NCI-H2081 (cell line): ENCODE results near the gene MRPL55.

Source experiments
- DNase-seq, 2 experiments: peaks; one replicate each; lab custom pipeline; 2025; lab: John Stamatoyannopoulos, UW

The MRPL55 gene

DNA sequence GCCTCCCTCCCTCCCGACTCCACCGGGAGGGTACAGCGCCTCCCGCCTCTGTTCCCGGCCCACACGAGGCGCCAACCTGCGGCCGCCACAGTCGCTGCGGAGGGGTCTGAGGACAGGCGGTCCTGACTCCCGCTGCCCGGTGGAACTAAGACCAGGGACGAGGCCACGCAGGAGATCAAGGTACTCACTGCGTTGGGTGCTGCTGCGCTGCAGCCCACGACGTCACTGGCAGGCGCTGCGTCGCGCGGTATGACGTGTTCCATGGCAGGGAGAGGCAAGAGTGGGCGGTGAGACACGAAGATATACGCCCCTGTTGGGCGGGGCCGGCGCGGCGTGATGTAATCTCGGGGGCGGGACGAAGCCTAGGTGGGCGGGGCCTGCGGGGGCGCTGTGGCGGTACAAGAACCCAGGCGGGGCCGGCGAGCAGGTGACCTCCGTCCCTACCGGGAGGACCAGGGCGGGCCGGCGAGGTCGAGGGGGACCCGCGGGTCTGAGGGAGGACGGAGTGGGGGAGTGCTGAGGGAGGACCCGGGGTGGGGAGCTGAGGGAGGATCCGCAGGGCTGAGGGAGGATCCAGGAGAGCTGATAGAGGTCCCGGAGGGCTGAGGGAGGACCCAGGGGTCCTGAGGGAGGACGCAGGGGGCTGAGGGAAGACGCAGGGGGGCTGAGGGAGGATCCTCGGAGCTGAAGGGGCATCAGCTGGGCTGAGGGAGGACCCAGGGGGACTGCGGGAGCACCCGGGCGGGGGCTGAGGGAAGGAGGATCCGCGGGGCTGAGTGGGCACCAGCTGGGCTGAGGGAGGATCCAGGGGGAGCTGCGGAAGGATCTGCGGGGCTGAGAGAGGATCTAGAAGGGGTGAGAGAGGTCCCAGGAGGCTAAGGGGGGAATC, at the start of gene MRPL55:
Gene MRPL55, minus strand, starts transcription at position 227 of the 889 bp plus-strand sequence. CDS start 1,039 bp downstream, outside the sequence.
- DNase-seq: peak; percentile 96 to 97

DNA sequence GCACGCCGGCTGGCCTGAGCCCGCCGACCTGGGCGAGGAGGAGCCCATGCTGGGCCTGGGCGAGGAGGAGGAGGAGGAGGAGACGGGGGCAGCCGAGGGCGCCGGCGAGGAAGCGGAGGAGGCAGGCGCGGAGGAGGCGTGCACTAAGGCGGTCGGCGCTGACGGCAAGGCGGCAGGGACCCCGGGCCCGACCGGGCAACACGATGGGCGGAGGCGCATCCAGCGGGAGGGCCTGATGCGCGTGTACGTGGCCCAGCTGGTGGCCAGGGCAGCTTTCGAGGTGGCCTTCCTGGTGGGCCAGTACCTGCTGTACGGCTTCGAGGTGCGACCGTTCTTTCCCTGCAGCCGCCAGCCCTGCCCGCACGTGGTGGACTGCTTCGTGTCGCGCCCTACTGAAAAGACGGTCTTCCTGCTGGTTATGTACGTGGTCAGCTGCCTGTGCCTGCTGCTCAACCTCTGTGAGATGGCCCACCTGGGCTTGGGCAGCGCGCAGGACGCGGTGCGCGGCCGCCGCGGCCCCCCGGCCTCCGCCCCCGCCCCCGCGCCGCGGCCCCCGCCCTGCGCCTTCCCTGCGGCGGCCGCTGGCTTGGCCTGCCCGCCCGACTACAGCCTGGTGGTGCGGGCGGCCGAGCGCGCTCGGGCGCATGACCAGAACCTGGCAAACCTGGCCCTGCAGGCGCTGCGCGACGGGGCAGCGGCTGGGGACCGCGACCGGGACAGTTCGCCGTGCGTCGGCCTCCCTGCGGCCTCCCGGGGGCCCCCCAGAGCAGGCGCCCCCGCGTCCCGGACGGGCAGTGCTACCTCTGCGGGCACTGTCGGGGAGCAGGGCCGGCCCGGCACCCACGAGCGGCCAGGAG, 49.3 kb upstream of the MRPL55 start:
- DNase-seq: no peak

DNA sequence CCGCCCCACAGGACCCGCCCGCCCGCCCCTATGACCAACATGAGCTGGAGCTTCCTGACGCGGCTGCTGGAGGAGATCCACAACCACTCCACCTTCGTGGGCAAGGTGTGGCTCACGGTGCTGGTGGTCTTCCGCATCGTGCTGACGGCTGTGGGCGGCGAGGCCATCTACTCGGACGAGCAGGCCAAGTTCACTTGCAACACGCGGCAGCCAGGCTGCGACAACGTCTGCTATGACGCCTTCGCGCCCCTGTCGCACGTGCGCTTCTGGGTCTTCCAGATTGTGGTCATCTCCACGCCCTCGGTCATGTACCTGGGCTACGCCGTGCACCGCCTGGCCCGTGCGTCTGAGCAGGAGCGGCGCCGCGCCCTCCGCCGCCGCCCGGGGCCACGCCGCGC, 48.6 kb upstream of the MRPL55 start:
- no peak for DNase-seq

DNA sequence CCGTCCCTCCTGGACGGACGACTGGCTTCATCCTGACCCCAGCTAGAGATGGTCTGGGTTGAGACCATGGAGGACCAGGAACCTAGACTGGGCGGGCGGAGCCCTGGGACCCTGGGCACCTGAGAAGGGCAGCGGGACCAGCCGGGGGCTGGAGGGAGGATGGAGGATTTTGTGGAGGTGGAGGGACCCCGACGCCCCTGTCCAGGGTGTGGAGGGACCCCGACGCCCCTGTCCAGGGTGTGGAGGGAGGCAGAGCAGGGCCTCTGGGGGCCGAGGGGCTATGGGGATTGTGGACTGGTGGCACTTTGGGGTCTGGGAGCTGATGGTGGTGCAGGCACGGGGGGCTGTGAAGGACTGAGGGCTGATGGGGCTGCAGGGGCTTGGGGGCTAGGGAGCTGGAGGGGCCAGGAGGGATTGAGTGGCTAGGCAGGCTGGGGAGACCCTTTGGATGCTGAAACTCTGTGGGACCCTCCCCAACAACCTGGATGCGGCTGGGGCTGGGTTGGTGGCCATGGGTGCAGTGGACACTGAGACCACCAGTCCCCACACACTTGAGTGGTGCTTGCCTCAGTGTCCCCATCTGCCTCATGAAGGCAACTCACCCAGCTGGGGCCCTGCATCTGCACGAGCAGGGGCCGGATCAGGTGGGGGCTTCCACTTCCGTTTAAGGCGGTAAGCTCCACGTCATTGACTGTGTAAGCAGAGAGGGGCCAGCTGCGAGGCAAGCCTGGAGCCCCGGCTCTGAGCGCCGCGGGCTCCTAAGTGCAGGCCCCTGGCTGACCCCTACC, 48.0 kb upstream of the MRPL55 start:
- no peak for DNase-seq

DNA sequence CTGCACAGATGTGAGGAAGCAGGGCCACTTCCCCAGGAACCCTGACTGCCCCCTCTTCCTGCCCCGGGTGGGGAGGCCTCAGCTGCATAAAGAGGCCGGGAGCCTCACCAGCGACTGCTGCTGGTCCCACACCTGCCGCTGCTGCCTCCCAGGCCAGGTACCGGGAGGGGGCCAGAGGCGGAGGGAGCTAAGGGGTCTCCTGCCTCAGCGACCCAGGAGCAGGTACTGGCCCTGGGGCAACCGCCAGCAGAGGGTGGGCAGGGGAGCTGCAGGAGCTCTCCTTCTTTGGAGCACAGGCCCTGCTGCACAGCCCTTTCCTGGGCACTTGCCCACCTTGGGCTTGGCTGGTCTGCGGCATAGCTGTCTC, 47.4 kb upstream of the MRPL55 start:
- DNase-seq: no peak

DNA sequence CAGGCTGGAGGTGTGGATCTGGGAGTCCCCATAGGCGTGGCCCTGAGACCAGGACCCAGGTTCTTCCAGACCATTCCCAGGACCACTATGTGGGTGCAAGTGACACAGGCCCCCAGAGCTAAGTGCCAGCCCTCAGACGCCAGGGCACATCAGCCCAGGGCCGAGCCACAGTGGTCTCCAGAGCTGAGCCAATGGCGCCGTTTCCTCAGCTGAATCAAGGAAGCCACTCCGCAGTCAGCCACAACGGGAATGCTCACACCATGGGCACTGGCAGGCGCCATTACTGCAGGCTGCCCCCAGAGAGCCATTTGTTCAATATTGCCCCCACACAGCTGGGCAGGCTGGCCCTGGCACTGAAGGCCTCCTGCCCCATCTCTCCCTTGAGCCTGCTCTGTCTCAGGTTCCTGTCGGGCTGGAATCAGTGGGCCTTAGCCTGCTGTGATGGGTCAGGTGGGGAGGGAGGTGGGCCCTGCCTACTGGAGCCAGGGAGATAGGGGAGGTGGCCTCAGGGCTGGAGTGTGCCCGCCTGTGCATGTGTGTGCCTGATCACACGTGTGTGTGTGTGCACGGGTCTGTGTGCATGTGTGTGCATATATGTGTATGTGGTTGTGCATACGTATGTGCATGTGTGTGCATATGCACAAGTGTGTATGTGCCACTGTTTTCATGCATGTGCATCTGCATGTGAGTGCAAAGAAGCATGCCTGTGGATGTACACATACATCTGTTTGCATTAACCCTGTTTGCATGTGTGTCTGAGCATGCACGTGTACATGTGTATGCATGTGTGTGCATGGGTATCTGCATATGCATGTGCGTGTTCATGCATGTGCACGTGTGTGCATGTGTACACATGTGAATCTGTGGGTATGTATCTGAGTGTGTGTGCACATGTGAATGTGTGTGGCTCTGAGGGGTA, 46.8 kb upstream of the MRPL55 start:
- no peak for DNase-seq

DNA sequence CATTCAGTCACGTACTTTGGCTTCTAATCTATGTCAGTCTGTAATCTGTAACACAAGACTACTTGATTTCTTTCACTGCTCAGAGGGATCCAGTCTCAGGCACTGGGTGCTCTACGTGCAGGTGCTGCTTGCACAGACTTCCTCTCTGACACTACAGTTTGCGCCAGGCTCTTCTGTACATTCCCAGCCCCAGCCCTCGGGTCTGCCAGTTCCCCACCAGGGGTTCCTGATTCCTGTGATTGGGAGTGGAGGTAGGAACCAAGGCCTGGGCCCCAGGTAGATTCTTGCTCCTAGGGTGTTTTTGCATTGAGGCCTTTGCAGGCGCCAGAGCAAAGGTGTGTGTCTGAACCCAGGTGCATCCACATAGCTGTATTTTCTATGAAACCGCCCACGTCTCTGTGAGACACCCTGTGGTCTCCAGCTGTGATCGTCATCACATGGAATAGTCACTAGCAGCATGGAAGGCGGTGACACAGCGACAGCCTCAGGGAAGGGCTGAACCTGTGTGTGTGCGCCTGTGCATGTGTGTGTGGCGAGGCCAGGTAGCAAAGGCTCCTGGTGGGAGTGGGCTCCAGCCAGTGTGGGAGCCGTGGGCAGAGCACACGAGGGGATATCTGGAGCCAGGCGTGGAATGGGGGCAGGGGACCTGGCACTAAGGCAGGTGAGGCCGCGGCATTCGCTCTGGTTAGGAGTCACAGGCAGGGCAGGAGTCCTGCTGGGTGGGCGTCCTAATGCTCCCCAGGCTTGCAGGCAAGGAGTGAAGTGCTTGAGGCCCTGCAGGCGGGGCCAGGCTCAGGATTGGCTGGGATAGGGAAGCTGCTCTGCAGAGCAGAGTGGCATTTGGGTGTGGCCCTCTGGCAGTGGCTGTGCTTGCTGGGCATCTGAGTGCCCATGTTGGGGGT, 45.8 kb upstream of the MRPL55 start:
- peak in 1 of 2 experiments; percentile 43 for DNase-seq

DNA sequence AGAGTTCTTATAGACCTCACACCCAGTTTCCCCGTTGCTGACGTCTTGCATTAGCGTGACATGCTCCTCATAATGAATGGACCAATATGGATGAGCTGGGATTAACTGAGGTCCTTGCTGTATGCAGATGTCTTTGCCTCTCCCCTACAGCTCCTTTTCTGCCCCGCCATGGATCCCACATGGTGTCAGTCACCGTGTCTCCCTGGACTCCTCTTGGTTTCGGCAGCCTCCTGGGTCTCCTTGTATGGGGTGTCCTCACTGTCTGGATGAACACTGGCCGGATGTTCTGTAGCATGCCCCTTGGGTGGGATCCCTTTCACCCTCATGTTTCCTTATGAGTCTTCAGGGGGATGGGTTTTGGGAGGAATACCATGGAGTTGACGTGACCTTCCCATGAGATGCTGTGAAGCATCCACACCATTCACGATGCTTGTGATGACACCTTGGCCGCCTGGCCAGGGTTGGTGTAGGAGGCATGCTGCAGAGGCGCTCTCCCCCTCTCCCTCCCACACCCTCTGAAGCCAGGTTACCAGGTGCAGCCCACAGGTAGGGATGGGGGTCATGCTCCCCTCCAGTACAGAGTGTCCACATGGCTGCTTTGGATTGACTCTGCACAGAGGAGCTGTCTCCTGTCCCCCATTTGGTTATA, 45.0 kb upstream of the MRPL55 start:
- no peak for DNase-seq

DNA sequence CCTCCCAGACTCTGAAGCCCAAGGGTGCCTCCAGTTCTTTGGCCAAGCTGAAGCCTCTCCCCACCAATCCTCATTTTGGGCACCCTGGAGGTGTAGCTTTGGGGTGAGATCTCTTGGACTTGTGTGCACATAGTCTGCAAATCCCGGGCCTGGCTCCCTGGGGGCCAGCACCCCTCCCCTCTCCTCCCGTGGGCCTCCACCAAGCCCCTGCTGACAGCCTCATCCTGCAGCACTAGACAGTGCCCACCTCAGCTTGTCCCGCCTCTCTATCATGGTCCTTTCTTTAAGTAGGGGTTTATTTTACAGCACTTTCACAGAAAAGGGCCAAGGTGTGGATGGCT, 43.8 kb upstream of the MRPL55 start:
- DNase-seq: no peak

DNA sequence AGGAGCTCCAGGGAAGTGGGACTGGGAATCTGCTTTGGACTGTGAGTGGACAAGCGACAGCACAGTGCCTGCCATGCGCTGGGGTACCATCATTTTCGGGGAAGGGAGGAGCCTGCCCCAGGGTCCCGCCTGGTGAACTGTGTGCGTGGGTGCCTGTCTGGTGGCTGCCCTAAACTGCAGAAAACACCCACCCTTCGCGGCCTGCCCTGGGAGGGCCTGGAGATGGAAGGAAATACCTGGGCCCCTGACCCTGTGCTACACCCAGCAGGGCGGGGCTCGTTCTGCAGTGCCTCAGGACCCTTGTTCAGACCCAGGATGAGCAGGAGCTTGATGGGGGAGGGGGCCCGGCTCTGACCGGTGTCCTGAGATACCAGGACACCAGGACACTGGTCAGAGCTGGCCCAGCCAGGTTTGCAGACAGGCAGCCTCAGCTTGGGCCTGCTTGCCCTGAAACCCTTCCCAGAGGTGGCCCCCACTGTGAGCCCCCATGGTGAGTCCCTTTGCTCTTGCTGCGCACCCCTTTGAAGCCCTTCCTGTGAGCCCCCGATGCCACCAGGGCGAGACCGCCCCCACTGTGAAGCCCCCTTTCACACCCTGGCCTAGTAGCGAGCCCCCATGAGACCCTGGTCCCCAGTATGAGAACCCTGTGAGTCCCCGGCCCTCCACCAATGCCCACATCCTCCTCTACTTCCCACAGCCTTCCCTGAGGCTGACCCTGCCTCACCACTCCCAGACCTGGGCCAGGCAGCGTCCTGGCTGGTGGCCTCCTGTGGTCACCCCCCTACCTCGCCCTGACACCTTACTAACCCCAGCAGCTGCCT, 43.2 kb upstream of the MRPL55 start:
- DNase-seq: no peak

DNA sequence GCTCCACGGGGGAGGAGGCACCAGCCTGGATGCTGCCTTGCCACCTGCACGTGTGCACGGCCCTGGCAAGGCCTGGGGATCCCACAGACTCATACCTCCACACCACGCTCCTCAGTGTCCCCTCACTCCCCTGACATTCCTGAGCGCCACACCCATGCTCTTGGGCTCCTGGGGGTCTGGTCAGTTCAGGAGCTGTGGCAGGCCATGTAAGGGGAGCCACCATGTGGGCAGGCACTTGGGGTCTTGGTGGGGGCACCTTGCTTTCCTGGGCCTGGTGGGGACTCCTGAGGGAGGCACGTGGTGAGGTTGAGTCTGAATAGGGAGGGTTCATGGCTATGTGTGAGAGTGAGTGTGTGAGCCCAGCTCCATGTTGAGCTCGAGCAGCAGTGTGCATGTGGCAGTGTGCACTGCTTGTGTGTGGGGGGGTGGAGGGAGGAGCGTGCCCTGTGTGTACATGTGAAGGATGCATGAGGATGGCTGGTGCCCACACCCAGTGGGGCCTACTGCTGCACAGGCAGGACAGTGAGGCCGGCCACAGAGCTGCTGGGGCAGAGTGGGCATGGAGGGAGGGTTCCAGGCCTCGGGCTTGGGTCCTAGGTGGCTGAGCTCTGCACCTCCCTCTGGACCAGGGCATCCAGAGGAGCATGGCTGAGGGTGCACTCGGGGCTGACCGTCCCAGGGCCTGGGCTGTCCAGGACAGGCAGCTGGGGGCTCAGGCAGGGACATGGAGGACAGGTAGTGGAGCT, 42.3 kb upstream of the MRPL55 start:
- no peak for DNase-seq

DNA sequence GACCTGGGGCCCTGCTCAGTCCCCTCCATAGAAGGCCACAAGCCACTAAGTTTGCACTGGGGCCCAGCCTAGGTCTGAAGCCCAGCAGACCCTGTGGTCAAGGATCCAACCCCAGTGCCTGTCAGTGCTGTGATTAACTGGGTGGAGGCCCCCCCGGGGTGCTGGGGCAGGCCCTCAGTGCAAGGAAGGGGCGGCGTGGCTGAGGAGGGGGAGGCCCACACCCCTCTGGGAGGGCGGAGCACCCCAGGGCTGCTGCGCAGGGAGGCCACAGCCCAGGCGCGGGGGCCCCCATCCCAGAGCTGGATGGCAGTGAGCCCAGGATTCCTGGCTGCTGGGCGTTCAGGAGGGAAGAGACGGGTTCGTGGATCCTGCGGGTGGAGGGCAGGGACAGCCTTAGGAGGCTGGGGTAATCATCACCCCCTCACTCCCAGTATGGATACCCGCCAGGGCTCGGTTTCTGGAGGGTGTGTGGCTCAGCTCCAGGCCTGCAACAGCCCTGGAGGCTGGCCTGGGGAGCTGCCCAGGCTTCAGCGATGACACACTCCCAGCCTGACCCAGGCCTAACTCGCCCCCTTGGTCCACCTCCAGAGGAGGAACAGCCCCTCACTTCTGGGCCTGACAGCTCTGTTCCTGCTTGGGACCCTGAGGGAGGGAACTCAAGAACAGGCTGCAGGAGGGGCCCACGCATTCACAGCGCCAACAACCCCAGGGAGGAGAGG, 41.5 kb upstream of the MRPL55 start:
- DNase-seq: peak in 1 of 2 experiments; percentile 24

DNA sequence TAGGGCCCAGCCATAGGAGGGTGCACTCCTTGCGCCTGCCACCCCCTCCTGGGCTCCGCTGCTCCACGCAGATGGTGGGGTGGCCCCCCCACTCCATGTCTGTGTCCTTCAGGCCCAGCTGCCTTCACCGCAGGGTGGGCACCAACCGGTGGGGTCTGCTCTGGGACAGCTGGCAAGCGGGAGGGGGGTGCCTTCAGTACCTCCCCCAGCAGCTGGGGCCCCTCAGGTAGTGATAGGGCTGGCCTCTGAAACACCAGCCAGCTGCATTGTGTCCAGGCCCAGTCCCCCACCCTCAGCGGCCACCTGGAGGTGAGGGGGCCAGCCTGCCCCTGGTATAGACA, 41.0 kb upstream of the MRPL55 start:
- DNase-seq: no peak

DNA sequence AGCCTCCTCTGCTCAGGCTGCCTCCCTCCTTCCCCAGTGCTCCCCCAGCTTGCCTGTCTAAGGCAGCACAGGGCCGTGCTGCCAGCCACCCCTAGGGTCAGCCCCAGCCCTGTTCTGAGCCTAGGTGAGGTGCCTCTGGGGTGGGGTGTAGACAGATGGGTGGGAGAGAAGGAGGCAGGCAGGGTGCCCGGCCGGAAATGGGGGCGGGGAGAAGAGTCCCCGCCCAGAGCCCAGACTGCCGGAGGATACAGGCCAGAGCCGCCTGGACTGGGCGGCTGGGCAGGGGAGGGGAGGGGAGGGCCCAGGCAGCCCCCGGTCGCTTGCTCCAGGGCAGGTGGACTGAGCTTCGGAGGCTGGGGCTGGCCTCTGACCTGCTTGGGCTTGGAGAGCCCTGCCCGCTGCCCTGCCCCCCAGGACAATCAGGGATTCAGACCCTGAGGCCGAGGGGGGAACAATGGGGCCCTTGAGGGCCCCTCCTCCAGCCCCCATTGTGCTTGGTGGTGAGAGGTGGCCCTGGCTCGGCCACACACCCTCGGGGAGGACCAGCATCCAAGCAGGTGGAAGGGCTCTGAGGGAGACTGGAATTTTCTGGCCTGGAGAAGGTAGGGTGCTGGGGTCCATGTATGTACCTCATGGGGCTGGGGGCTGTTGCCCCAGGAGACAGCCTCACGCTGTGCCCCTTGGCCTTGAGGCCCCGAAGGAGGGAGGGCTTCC, 40.5 kb upstream of the MRPL55 start, which contains the start of gene GJC2:
Gene GJC2, plus strand, starts transcription at position 525 of the 714 bp plus-strand sequence. CDS start 7,829 bp downstream, outside the sequence.
- no peak for DNase-seq

DNA sequence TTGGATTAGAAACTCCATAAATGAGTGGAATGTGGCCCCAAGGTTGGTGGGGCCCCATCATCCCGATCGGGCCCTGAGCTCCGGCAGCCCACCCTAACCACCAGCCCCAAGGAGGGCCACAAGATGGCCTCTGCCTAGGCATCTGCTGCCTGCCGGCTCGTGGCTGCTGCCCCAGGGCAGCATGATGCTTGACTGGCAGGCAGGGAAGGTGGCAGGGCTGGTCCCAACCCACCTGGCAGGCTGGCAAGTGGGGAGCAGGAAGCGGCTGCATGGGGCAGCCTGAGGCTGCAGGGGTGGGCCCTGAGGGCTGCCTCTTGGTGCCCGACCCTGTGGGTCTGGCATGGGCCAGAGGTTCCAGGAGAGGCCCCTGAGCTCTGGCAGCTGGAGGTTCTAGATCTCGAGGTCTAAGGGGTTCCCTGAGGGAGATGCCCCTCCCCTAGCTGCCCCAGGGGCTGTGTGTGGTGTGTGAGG, 39.9 kb upstream of the MRPL55 start:
- no peak for DNase-seq

DNA sequence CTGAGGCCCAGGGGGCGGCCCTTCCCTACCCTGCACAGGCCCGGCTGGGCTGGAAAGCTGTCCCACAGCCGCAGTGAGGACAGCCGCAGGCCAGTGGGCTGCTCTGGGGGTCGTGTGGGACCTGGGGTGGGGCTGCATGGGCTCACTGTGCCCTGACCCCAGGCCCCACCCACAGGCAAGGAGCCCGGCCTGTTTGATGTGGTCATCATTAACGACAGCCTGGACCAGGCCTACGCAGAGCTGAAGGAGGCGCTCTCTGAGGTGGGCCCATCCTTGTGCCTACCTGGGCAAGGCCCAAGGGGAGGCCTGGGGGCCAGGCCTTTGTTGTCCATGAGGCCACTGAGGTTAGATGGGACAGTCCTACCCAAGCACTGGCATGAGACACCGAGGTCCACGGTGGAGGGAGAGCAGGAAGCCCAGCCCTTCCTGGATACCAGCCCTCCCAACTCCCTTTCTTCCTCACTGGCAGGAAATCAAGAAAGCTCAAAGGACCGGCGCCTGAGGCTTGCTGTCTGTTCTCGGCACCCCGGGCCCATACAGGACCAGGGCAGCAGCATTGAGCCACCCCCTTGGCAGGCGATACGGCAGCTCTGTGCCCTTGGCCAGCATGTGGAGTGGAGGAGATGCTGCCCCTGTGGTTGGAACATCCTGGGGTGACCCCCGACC, 39.2 kb upstream of the MRPL55 start:
- DNase-seq: no peak
